Measurements from ENCODE around the gene MAU2.

- TF ChIP-seq EP300 (IDR thresholded peaks at IDR 0.05; ENCODE audit: borderline replicate concordance) (no peak), MAX (IDR thresholded peaks at IDR 0.05) (no peak), CEBPB (IDR thresholded peaks at IDR 0.05) (no peak), TAF1 (IDR thresholded peaks at IDR 0.05; ENCODE audit: low read depth) (no peak), TEAD4 (IDR thresholded peaks at IDR 0.05) (no peak), RAD21 (IDR thresholded peaks at IDR 0.05; ENCODE audit: low read depth) (no peak), YY1 (IDR thresholded peaks at IDR 0.05; ENCODE audit: low read depth) (no peak), CREB1 (IDR thresholded peaks at IDR 0.05; ENCODE audit: low read depth) (no peak)
- TF ChIP-seq, protein P1, sequence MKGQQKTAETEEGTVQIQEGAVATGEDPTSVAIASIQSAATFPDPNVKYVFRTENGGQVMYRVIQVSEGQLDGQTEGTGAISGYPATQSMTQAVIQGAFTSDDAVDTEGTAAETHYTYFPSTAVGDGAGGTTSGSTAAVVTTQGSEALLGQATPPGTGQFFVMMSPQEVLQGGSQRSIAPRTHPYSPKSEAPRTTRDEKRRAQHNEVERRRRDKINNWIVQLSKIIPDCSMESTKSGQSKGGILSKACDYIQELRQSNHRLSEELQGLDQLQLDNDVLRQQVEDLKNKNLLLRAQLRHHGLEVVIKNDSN (IDR thresholded peaks at IDR 0.05), result no peak
Observed at GRCh38 chr19:19279062-19279612, 41.5 kb upstream of the MAU2 start.

Data from Ishikawa (cell line).